Body of pancreas (tissue), 4 donors: ENCODE results near the gene TST. TPM values are rescaled to one million over a fixed set of nuclear protein-coding genes. Genes with fewer than 3 reads are reported as not detected.

Experiments used
- ATAC-seq: fragments of 150-250 bp; one replicate; pipeline ENCODE4 v1.9.1; 2016
- DNase-seq, 4 donors: peaks; one replicate each; pipeline ENCODE4 v3.0.0-alpha.2; 2019
- H3K27ac ChIP-seq, 4 donors: fragments of 200-600 bp; sonication (generic); 1 replicate in 3 of 4; 2 replicates in 1 of 4; pipeline versions ENCODE4 v1.5.1 to v1.6.1; 2016 to 2019; ENCODE audit warnings: mild to moderate bottlenecking in 1 of 4, mixed read lengths in 1 of 4, moderate library complexity in 1 of 4
- H3K27me3 ChIP-seq, 2 donors: fragments of 200-600 bp; sonication (generic); one replicate each; pipeline ENCODE4 v1.6.0; 2016; ENCODE audit warnings: mild to moderate bottlenecking in 1 of 2
- H3K36me3 ChIP-seq, 2 donors: fragments of 200-600 bp; sonication (generic); replicated peaks in 1 of 2; 2 replicates each; pipeline ENCODE4 v1.5.1; 2016; ENCODE audit warnings: low read depth in 2 of 2; ENCODE audit not compliant: insufficient read depth in 1 of 2
- H3K4me1 ChIP-seq: fragments of 200-600 bp; sonication (generic); one replicate; pipeline ENCODE4 v1.6.0; 2016
- H3K4me3 ChIP-seq, 2 donors: fragments of 200-600 bp; sonication (generic); 1 replicate in 1 of 2; 2 replicates in 1 of 2; pipeline ENCODE4 v1.5.1; 2016 to 2019
- H3K9me3 ChIP-seq, 3 donors: fragments of 200-600 bp; sonication (generic); 1 replicate in 2 of 3; 2 replicates in 1 of 3; pipeline ENCODE4 v1.5.1; 2016
- POLR2A ChIP-seq, 3 donors: fragments of 450-650 bp; IDR thresholded peaks; one replicate each; pipeline ENCODE4 v1.6.1; 2016; ENCODE audit warnings: antibody characterized with exemption in 3 of 3, mild to moderate bottlenecking in 2 of 3
- WGBS, 2 donors: methylation state at CpG; one replicate each; pipeline ENCODE4 v1.1.5; 2017; 5-methylcytosine and 5-hydroxymethylcytosine counted together
- intact Hi-C: fragments of 100-400 bp; cut with DNase I; formaldehyde crosslinking; loops from one replicate; pipeline ENCODE4 v1.15.1; 2023
- total RNA-seq, 2 donors: library from RNA; depleted of rRNA; stranded (reverse); fragments of >200 nt; gene quantifications; one replicate each; pipeline ENCODE4 v1.1.0, GENCODE V29; 2016
- TF ChIP-seq, protein P1 (sequence below), 7 experiments: fragments of 450-650 bp in 4 of 7; fragments of 200-600 bp in 3 of 7; sonication (generic) in 3 of 7; IDR thresholded peaks; one replicate each; pipeline ENCODE4 v1.5.1; 2016 to 2019; ENCODE audit warnings: antibody characterized with exemption in 7 of 7

TST gene
- total RNA-seq, 2 donors from 2014 or later = 73.8 to 91.1 TPM

DNA sequence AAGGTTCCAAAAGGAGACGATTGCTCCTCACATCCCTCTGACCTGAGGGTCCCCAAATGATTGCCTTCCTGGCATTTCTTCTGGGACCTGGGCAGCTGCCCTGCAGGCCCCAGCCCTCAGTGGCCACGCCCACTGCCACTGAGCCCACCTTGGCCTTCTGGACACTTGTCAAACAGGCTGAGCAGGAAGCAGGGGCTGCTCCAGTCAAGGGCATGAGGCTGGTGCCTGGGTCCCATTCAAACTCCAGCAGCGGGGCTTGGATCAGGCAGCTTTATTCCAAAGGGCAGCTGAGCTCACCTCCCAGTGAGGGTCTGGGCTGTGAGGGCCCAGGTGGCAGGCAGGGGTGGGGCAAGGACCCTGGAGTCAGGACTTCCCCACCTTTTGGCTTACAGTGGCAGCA, 45.9 kb upstream of the TST start:
- Histone ChIP-seq H3K27me3 (peaks cover 0 to 4% of the 10 kb centered on the region in 2 donors), H3K9me3 (no peaks in the 10 kb centered on the region), H3K4me1 (no peaks in the 10 kb centered on the region), H3K4me3 (no peak overlapping the region), H3K27ac (no peak overlapping the region), H3K36me3 (no peaks in the 10 kb centered on the region)
- TF ChIP-seq, protein P1, sequence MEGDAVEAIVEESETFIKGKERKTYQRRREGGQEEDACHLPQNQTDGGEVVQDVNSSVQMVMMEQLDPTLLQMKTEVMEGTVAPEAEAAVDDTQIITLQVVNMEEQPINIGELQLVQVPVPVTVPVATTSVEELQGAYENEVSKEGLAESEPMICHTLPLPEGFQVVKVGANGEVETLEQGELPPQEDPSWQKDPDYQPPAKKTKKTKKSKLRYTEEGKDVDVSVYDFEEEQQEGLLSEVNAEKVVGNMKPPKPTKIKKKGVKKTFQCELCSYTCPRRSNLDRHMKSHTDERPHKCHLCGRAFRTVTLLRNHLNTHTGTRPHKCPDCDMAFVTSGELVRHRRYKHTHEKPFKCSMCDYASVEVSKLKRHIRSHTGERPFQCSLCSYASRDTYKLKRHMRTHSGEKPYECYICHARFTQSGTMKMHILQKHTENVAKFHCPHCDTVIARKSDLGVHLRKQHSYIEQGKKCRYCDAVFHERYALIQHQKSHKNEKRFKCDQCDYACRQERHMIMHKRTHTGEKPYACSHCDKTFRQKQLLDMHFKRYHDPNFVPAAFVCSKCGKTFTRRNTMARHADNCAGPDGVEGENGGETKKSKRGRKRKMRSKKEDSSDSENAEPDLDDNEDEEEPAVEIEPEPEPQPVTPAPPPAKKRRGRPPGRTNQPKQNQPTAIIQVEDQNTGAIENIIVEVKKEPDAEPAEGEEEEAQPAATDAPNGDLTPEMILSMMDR (IDR thresholded peaks at IDR 0.05) = no peak
- no peak for TF ChIP-seq POLR2A (IDR thresholded peaks at IDR 0.05)
- DNase-seq = no peak
- intact Hi-C loops = no loop called here
- no peak for ATAC-seq
- WGBS, 2 donors = 31 to 41% methylated on average over 2 to 3 of the region's 3 CpGs

DNA sequence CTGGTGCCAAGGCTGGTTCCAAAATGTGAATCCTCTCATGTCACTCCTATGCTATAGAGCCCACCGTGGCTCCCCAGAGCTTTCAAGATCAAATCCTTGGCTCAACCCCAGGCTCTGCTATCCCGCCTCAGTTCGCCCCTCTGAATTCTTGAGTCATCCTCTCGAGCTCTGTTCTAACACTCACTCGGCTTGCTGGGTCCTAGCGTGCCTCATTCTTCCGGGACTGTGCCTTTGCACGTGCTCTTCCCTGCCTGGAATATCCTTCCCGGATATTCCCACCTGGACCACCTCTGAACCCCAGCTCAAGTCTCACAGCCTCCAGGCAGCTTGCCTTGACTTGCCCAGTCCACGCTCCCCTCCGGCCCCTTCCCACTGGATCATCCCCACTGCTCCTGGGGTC, 45.3 kb upstream of the TST start:
- no peak for ATAC-seq
- Histone ChIP-seq H3K9me3 (no peaks in the 10 kb centered on the region), H3K27me3 (peaks cover 0 to 4% of the 10 kb centered on the region in 2 donors), H3K4me3 (no peak overlapping the region), H3K36me3 (no peaks in the 10 kb centered on the region), H3K4me1 (no peaks in the 10 kb centered on the region), H3K27ac (no peak overlapping the region)
- intact Hi-C loops = no loop called here
- 83 to 86% methylated on average over 11 of the region's 11 CpGs for WGBS, 2 donors
- TF ChIP-seq, protein P1 (IDR thresholded peaks at IDR 0.05) = no peak
- no peak for TF ChIP-seq POLR2A (IDR thresholded peaks at IDR 0.05)
- DNase-seq = no peak

DNA sequence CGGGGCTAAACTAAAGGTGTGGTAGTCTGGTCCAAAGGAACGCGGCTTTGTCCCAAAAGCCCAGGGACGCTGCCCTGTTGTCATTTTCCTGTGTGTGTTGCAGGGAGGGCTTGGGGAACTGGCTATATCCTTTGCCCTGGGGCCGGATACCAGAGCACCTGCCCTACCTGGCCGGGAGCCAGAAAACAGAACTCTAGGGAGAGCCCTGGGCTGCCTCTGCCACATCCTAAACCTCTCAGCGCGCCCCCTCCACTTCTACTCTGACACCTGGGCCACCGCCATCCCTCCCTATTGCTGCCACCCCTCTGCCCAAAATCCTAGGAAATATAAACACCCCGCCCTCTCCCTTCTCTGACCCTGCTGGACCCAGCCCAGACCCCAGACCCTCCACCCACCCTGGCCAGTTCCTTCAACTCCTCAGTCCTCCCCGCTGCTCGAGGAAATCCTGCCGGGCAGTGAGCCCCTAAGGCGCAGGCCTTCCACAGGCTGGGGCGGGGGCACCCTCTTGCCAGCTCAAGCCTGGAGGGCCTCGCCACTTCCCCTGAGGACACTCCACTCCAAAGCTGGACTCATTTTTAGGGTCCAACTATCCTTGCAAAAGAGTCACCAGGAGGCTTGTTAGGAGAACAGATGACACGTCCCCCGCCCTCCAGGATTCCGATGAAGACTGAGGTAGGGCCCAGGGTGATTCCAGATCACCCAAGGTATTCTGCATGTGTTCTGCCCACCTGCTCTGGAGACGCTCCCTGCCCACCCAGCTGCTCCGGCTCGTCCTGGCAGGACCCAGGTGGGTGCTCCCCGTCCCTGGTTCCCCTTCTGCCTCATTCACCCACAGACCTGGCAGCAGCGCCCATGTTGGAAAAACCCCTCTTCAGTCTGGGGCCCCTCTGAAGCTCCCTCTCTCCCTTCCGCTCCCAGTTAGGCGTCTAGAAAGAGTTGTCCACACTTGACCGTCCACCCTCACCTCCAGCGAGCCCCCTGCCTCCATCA, 44.5 kb upstream of the TST start:
- Histone ChIP-seq H3K27ac (no peak overlapping the region), H3K9me3 (no peaks in the 10 kb centered on the region), H3K27me3 (peaks cover 0 to 3% of the 10 kb centered on the region in 2 donors), H3K36me3 (no peaks in the 10 kb centered on the region), H3K4me3 (no peak overlapping the region), H3K4me1 (no peaks in the 10 kb centered on the region)
- WGBS, 2 donors = 75 to 76% methylated on average over 23 to 28 of the region's 28 CpGs
- ATAC-seq (no peak), DNase-seq (peak in 2 of 4 donors; percentile 29 to 34)
- TF ChIP-seq POLR2A (IDR thresholded peaks at IDR 0.05) = no peak
- TF ChIP-seq, protein P1 (IDR thresholded peaks at IDR 0.05) = no peak
- intact Hi-C loops = no loop called here

DNA sequence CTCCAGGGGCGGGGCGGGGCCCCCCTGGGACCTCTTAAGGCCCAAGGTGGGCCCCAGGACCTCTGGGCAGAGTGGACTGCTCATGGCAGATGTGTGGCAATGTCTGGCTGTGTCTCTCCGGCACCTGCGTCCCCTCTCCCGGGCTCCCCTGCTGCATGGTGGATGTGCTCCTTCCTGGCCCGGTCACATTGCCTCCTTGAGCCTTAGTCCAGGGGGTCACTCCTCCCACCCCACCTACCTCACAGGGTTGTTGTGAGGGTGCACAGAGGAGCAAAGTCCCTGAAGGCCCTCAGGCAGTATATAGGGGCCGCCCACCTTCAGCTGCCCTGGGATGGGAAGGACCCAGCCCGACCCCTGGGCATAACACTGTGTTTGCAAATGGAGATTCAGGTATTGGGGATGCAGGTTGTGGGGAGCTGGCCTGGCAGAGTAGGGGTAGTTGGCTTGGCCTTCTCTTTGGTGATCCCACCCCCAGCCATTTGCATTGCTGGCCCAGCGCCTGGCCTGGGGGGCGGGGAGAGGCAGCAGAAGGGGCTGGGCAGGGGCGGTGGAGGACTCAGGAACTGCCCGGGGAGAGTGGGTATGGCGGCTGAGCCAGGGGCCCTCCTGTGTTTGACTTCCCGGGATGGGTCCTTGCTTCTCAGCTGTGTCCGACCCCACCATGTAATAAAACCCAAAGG, 43.6 kb upstream of the TST start:
- Histone ChIP-seq H3K4me1 (no peaks in the 10 kb centered on the region), H3K9me3 (no peaks in the 10 kb centered on the region), H3K4me3 (no peak overlapping the region), H3K27me3 (no peaks in the 10 kb centered on the region), H3K27ac (no peak overlapping the region), H3K36me3 (no peaks in the 10 kb centered on the region)
- no peak for TF ChIP-seq POLR2A (IDR thresholded peaks at IDR 0.05)
- TF ChIP-seq, protein P1 (IDR thresholded peaks at IDR 0.05) = no peak
- no peak for ATAC-seq
- WGBS, 2 donors = 78 to 89% methylated on average over 10 to 13 of the region's 15 CpGs
- DNase-seq = no peak
- intact Hi-C loops = no loop called here
